ENCODE results near the gene ACTRT3.

The ACTRT3 gene

DNA sequence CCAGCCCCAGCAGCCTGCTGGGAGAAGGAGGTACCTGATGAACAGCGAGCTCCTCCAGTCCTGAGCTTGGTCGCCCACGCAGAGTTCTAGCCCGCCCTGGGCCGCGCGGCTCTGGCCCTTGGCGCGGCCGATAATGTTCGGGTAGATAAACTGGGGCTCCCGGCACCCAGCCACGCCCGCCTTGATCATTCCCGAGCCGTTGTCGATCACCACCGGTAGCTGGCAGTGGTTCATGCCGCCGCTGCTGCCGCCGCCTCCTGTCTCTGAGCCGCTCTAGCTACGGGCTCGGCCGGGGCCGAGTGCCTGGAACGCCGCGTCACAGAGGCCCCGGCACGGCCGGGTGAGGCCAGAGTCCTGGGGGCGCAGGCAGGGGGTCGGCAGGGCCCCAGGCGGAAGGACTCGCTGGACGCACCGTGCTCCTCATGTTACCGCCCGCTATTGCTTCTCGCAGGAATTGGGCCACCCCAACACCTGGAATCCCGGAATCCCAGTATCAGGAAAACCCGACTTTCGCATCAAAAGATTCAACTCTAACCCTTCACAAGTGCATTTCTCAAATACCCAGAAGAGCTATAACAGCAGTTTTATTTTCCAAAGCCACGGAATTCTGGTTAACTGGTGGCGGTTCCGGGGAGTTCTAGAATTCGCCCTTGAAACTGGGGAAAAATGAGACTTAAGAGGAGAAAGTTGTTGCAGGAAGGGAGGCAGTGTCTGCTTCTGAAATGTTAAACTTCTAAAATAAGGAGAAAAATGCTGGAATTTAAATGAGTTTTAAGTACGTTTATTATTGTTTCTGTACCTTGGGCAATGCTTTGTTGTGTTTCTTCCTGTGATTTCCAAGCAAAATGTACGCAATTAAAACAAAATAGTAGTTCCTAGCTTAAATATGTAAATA lies at the start of gene ACTRT3:
TSS of gene ACTRT3 (minus strand) at position 275 of the 895 bp plus-strand sequence. CDS start at position 234, 41 bp downstream.
- peak; percentile 77 for DNase-seq (ENCODE audit: low spot score)
- peak within 1 kb of the TSS; percentile 78 to 93 for H3K27ac ChIP-seq
- H3K4me3 ChIP-seq = peak within 1 kb of the TSS; percentile 78
- no peak for TF ChIP-seq CTCF (IDR thresholded peaks at IDR 0.05)

GRCh38 chr3:169818316-169818715 lies 49.0 kb upstream of the ACTRT3 start:
- H3K4me3 ChIP-seq = no peak overlapping the region
- DNase-seq (ENCODE audit: low spot score) = no peak
- H3K27ac ChIP-seq = no peak overlapping the region
- TF ChIP-seq CTCF (IDR thresholded peaks at IDR 0.05) = no peak

DNA sequence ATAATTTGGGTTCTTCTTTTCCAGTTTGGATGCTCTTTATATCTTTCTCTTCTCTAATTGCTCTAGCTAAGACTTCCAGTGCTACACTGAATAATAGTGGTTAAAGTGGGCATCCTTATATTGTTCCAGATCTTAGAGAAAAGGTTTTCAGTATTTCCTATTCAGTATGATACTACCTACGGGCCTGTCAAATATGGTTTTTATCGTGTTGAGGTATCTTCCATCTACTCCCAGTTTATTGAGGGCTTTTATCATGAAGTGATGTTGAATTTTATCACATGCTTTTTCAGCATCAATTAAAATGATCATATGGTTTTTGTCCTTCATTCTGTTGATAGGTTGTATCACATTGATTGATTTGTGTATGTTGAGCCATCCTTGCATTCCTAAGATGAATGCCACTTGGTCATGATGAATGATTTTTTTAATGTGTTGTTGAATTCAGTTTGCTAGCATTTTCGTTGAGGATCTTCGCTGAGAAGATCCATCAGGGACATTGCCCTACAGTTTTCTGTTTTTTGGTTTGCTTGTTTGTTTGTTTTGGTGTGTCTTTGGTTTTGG lies 46.3 kb upstream of the ACTRT3 start:
- no peak overlapping the region for H3K27ac ChIP-seq
- H3K4me3 ChIP-seq = no peak overlapping the region
- no peak for TF ChIP-seq CTCF (IDR thresholded peaks at IDR 0.05)
- no peak for DNase-seq (ENCODE audit: low spot score)

GRCh38 chr3:169813757-169814517 lies 44.6 kb upstream of the ACTRT3 start:
- no peak for TF ChIP-seq CTCF (IDR thresholded peaks at IDR 0.05)
- no peak for DNase-seq (ENCODE audit: low spot score)
- H3K4me3 ChIP-seq = peak overlapping the region; percentile 82
- no peak overlapping the region for H3K27ac ChIP-seq

DNA sequence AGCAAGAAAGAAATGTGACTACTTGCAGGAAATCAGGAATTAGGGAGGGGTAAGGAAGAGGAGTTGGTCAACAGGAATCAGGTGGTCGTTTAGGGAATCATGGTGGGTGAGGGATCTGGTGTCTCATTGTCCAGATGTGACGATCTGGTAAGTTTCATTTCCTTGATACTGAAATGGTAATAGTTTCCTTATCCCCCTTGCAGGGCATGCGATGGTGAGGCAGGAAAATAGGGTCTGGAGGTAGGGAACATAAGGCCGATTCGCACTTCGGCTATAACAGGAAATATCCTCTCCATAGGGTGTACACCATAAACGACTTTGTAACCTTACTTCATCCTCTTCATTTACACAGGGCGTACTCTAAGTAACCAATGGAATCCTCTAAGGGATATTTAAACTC lies 43.9 kb upstream of the ACTRT3 start:
- TF ChIP-seq CTCF (IDR thresholded peaks at IDR 0.05) = no peak
- Histone ChIP-seq H3K27ac (no peak overlapping the region), H3K4me3 (peak overlapping the region; percentile 82)
- no peak for DNase-seq (ENCODE audit: low spot score)

- DNase-seq (ENCODE audit: low spot score) = peak; percentile 81
- TF ChIP-seq CTCF (IDR thresholded peaks at IDR 0.05) = no peak
- Histone ChIP-seq H3K4me3 (peak within 1 kb of the TSS; percentile 82), H3K27ac (peak within 1 kb of the TSS; percentile 64 to 82)
Observed at GRCh38 chr3:169812332-169813235, 43.2 kb upstream of the ACTRT3 start, which contains the start of the genes LRRC34 and LRRIQ4. Gene LRRC34 (minus strand): TSS chr3:169812904. CDS start chr3:169812548, 356 bp downstream. Gene LRRIQ4 (plus strand): TSS chr3:169812870. CDS start chr3:169821922, 9,052 bp downstream.
